Measurements from ENCODE around the gene ATP9B.

The ATP9B gene

DNA sequence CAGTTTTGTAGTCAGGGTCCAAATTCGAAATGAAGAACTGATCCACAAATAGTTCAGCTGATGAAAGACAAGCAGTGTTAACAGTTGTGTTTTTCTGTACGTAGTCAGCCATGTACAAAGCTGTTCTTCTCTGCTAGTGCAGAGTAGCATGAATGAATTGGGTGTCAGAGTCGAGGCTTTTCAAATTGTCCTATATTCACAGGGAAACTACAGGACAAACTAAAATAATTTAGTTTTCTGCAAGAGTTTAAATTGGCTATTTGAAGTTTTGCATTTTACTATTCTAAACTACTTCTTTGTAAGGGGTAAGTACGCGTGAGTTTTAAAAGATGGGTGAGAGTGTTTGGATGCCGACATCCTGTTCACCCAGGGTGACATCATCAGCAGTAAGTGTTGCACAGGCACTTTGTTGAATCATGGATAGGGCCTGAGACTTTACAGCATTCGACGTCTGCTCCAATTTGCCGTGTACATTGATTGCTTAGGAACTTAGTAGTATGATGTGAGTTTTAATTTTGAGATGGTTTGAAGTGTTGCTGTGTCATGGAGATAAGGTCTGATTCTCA is 179.4 kb downstream of the ATP9B start:
- no peak overlapping the region for H3K27ac ChIP-seq
- TF ChIP-seq ZFX (IDR thresholded peaks at IDR 0.05) (no peak), CTCF (conservative IDR thresholded peaks at IDR 0.05) (no peak)

GRCh38 chr18:79250301-79250981 is 181.2 kb downstream of the ATP9B start:
- H3K27ac ChIP-seq = no peak overlapping the region
- no peak for TF ChIP-seq CTCF (conservative IDR thresholded peaks at IDR 0.05)

- no peak overlapping the region for H3K27ac ChIP-seq
- no peak for TF ChIP-seq ZFX (IDR thresholded peaks at IDR 0.05)
- TF ChIP-seq CTCF (conservative IDR thresholded peaks at IDR 0.05) = no peak
Observed at GRCh38 chr18:79251021-79251420, 181.8 kb downstream of the ATP9B start.

DNA sequence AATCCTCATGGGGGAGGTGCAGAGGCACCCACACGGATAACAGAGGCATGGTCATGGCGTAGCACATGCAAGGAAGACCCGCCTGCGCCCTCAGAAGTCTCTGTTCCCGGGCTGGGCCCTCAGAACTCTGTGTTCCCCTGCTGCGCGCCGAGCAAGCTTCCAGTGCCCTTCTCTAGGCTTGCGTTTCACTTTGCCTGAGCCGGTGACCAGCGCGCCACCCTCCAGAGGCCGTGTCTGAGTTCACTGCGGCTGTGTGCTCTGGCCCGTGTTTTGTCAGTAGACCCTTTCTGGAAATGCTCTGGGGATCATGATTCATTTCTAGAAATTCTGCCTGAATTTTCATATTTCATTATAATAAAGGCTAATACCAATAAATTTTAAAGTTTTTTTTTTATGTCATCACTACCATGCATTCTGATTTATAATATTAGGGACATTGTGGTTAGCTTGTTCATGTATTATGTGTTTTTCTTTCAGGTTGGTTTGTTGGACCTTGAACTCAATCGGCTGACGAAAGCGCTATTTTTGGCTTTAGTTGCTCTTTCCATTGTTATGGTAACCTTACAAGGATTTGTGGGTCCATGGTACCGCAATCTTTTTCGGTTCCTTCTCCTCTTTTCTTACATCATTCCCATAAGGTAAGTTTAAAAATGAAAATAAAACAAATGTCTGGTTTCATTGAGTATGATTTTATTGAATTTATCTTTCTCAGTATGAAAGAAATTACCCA is 183.9 kb downstream of the ATP9B start:
- TF ChIP-seq CTCF (conservative IDR thresholded peaks at IDR 0.05) = no peak
- no peak for TF ChIP-seq ZFX (IDR thresholded peaks at IDR 0.05)
- H3K27ac ChIP-seq = no peak overlapping the region

DNA sequence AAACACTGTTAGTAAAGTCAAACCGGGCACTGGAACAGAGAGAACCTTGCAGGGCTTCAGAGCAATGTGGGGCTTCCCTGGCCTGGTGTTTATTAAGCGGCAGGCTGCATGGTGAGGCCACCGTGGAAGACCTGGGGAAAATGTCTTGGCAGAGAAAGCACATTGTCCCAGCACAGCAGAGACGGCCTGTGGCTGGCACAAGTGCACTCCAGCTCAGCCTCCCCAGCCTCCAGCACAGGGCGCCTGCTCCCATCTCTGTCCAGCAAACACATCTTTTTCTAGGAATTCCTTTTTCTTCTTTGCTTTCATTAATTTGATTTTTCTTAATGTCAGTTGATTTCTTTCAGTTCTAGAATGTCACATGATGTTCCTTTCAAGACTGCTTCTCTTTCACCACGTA is 188.3 kb downstream of the ATP9B start:
- H3K27ac ChIP-seq = no peak overlapping the region
- TF ChIP-seq CTCF (conservative IDR thresholded peaks at IDR 0.05) (no peak), ZFX (IDR thresholded peaks at IDR 0.05) (no peak)

GRCh38 chr18:79258447-79258846 is 189.3 kb downstream of the ATP9B start:
- no peak overlapping the region for H3K27ac ChIP-seq
- TF ChIP-seq CTCF (conservative IDR thresholded peaks at IDR 0.05) (no peak), ZFX (IDR thresholded peaks at IDR 0.05) (no peak)

GRCh38 chr18:79259218-79259617 is 190.0 kb downstream of the ATP9B start:
- H3K27ac ChIP-seq = no peak overlapping the region
- TF ChIP-seq ZFX (IDR thresholded peaks at IDR 0.05) = no peak
- no peak for TF ChIP-seq CTCF (conservative IDR thresholded peaks at IDR 0.05)
